HepG2 (cell line): ENCODE results near the gene ILDR1. TPM values are rescaled to one million over a fixed set of nuclear protein-coding genes. Genes with fewer than 3 reads are reported as not detected.

Source experiments
- ATAC-seq: fragments of 200-7000 bp; cut with Tn5 transposase; 3 replicates; pipeline ENCODE4 v1.9.1; 2020; ENCODE audit warnings: mild to moderate bottlenecking, moderate library complexity
- BruUV-seq: library from RNA; stranded (reverse); fragments of 400-500 nt; replicated peaks from 2 replicates; lab custom pipeline; 2021; lab: Mats Ljungman, UMichigan
- CTCF ChIA-PET: fragments of 300-600 bp; formaldehyde crosslinking; extraction: SDS; loops from one replicate; lab custom pipeline; 2021; ENCODE audit warnings: low total read pairs, inconsistent platforms, low intra/inter-chr PET ratio; lab: Yijun Ruan, JAX
- POLR2A ChIA-PET: fragments of 350-600 bp; sonication (Branson Sonifier 250); formaldehyde crosslinking; loops from one replicate; lab custom pipeline; 2020; ENCODE audit warnings: antibody characterized with exemption, inconsistent platforms; lab: Yijun Ruan, JAX
- DNase-seq: peaks from one replicate; pipeline ENCODE4 v3.0.0-alpha.2; 2015; ENCODE audit warnings: low spot score
- FAIRE-seq: peaks from 3 replicates; lab custom pipeline; 2011; peaks lifted over from hg19 to GRCh38; lab: Jason Lieb, UNC
- H2AFZ ChIP-seq: one replicate; pipeline ENCODE4 v1.6.1; 2011; ENCODE audit warnings: low read length, inconsistent platforms
- H3K27ac ChIP-seq: fragments of 300-600 bp; 3 replicates; pipeline ENCODE4 v1.8.0; 2011; ENCODE audit warnings: mixed run types, mild to moderate bottlenecking, mixed read lengths, low read length, inconsistent platforms; ENCODE audit not compliant: insufficient read depth; ENCODE audit errors: extremely low read length
- H3K27me3 ChIP-seq, 2 experiments: fragments of 200-600 bp in 1 of 2; 2 replicates in 1 of 2; 3 replicates in 1 of 2; pipeline versions ENCODE4 v1.6.0 to v1.8.0; 2011; ENCODE audit warnings: low read length in 2 of 2, mild to moderate bottlenecking in 2 of 2, moderate library complexity in 2 of 2, inconsistent platforms in 1 of 2; ENCODE audit not compliant: insufficient read depth in 2 of 2, control insufficient read depth in 1 of 2
- H3K36me3 ChIP-seq, 2 experiments: fragments of 200-600 bp in 1 of 2; replicated peaks in 1 of 2; 2 replicates in 1 of 2; 3 replicates in 1 of 2; pipeline versions ENCODE4 v1.5.1 to v1.8.0; 2011; ENCODE audit warnings: low read length in 2 of 2, inconsistent platforms in 1 of 2; ENCODE audit not compliant: insufficient read depth in 2 of 2, control insufficient read depth in 1 of 2
- H3K4me1 ChIP-seq: 2 replicates; pipeline ENCODE4 v1.5.1; 2012; ENCODE audit warnings: low read length, inconsistent platforms; ENCODE audit not compliant: insufficient read depth
- H3K4me2 ChIP-seq: 2 replicates; pipeline ENCODE4 v1.6.0; 2011; ENCODE audit warnings: low read depth, low read length, inconsistent platforms
- H3K4me3 ChIP-seq, 3 experiments: fragments of 200-600 bp in 1 of 3; sonication (generic), shearing (Covaris generic) in 1 of 3; replicated peaks in 1 of 3; 2 replicates each; pipeline ENCODE4 v1.5.1; 2011 to 2016; ENCODE audit warnings: low read length in 3 of 3, inconsistent platforms in 2 of 3, low read depth in 2 of 3, mild to moderate bottlenecking in 2 of 3, control low read depth in 1 of 3, mixed read lengths in 1 of 3; ENCODE audit not compliant: insufficient read depth in 1 of 3
- H3K79me2 ChIP-seq: one replicate; pipeline ENCODE4 v1.6.1; 2011; ENCODE audit warnings: low read length, inconsistent platforms; ENCODE audit not compliant: insufficient read depth
- H3K9ac ChIP-seq: 2 replicates; pipeline ENCODE4 v1.6.0; 2011; ENCODE audit warnings: mild to moderate bottlenecking, low read depth, low read length, inconsistent platforms; ENCODE audit not compliant: insufficient read depth
- H3K9me3 ChIP-seq: 2 replicates; pipeline ENCODE4 v1.5.1; 2012; ENCODE audit warnings: mild to moderate bottlenecking, low read length
- H4K20me1 ChIP-seq: 2 replicates; pipeline ENCODE4 v1.6.0; 2011; ENCODE audit warnings: inconsistent platforms, mild to moderate bottlenecking, low read length, moderate library complexity; ENCODE audit not compliant: insufficient read depth
- KDM3A ChIP-seq: IDR thresholded peaks from 2 replicates; pipeline ENCODE4 v1.6.1; 2018; ENCODE audit warnings: low read depth, missing compliant biosample characterization
- ZKSCAN1 ChIP-seq: fragments of 150-350 bp; IDR thresholded peaks from 2 replicates; pipeline ENCODE4 v1.6.1; 2014; ENCODE audit warnings: low read length
- ZNF563 ChIP-seq: sonication (generic); formaldehyde crosslinking; IDR thresholded peaks from 2 replicates; pipeline ENCODE4 v1.8.0; 2022; ENCODE audit warnings: mild to moderate bottlenecking, moderate library complexity, missing genetic modification reagents
- ZNF773 ChIP-seq: sonication (generic); formaldehyde crosslinking; IDR thresholded peaks from 2 replicates; pipeline ENCODE4 v1.4.0; 2020; ENCODE audit warnings: missing genetic modification reagents, borderline replicate concordance
- WGBS: methylation state at CpG from one replicate; pipeline ENCODE4 v1.1.6; 2017; ENCODE audit warnings: low lambda C conversion rate; 5-methylcytosine and 5-hydroxymethylcytosine counted together
- in situ Hi-C: cut with HindIII; loops from 2 replicates; pipeline ENCODE4 v1.10.0; 2017; ENCODE audit warnings: low pct_unique_long_range_greater_than_20kb; ENCODE audit not compliant: extremely low pct_ligation_motif_present
- intact Hi-C: fragments of 100-400 bp; cut with micrococcal nuclease; formaldehyde crosslinking; loops from one replicate; pipeline ENCODE4 v1.10.0; 2022; ENCODE audit not compliant: unreplicated experiment
- polyA plus RNA-seq, 8 experiments: library from polyadenylated mRNA; depleted of rRNA in 3 of 8; stranded (reverse) in 7 of 8; unstranded in 1 of 8; fragments of >200 nt; fragmentation: Illumina TruSeq in 4 of 8; extraction: Trizol in 4 of 8; gene quantifications; 2 replicates each; pipeline versions ENCODE4 v1.2.1 to v1.2.3, GENCODE V29; 2011 to 2016; ENCODE audit warnings: low read depth in 4 of 8, missing spikeins in 1 of 8, mixed read lengths in 1 of 8; ENCODE audit not compliant: insufficient read depth in 1 of 8
- total RNA-seq, 5 experiments: library from RNA; depleted of rRNA; stranded (reverse); fragments of >200 nt; fragmentation: Illumina TruSeq; extraction: Trizol; gene quantifications; 2 replicates each; pipeline ENCODE4 v1.2.3, GENCODE V29; 2016; ENCODE audit warnings: low read depth in 1 of 5
- TF ChIP-seq, protein P1 (sequence below): sonication (generic); formaldehyde crosslinking; IDR thresholded peaks from 2 replicates; pipeline ENCODE4 v1.9.0; 2021; ENCODE audit warnings: missing genetic modification reagents, borderline replicate concordance
- TF ChIP-seq, protein P2 (sequence below): sonication (generic); formaldehyde crosslinking; IDR thresholded peaks from 2 replicates; pipeline ENCODE4 v1.8.1; 2023; ENCODE audit warnings: missing genetic modification reagents, inconsistent platforms, borderline replicate concordance
- TF ChIP-seq, protein P3 (sequence below): IDR thresholded peaks from 2 replicates; pipeline ENCODE4 v1.6.1; 2016; ENCODE audit warnings: missing compliant biosample characterization, missing genetic modification reagents, borderline replicate concordance
- TF ChIP-seq, protein P4 (sequence below): sonication (generic); formaldehyde crosslinking; IDR thresholded peaks from 2 replicates; pipeline ENCODE4 v1.5.0; 2020; ENCODE audit warnings: missing genetic modification reagents, mild to moderate bottlenecking, borderline replicate concordance

ILDR1 gene
- total and polyA plus RNA-seq, 2 of the 13 experiments (the other 11 are each of a cell fraction or from before 2014, with no cell fraction given) = not detected

DNA sequence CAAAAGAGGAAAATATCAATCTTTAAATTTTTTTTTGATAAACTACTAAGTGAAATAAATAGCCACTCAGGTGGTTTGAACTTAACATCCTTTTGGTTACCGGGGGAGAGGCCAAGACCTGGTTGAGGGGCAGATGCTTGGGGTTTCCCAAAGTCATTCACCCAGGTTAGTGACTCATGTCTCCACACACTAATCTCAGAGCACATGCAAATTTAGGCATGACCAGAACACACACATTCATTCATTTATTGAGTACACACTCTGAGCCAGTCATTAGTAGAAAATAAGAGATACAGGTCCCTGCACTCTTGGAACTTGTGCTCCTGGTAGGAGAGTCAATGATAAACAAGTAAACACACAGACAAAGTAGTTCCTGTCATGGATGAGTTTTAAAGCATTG lies 7.3 kb downstream of the ILDR1 start:
- 6% methylated on average over 1 of the region's 1 CpG for WGBS
- Histone ChIP-seq H3K79me2 (no peaks in the 10 kb centered on the region), H3K27ac (no peak overlapping the region), H3K36me3 (no peaks in the 10 kb centered on the region), H3K9me3 (no peaks in the 10 kb centered on the region), H3K27me3 (peaks cover 0 to 4% of the 10 kb centered on the region in 2 experiments; a peak in 1 of 5 replicates), H2AFZ (no peak overlapping the region), H3K9ac (no peak overlapping the region), H3K4me1 (no peaks in the 10 kb centered on the region), H3K4me2 (no peak overlapping the region), H3K4me3 (no peak overlapping the region), H4K20me1 (no peaks in the 10 kb centered on the region)
- no peak for FAIRE-seq
- ChIA-PET CTCF (no interaction called here), POLR2A (no interaction called here)
- no TSS peak for BruUV-seq
- no peak for DNase-seq
- TF ChIP-seq, protein P1, sequence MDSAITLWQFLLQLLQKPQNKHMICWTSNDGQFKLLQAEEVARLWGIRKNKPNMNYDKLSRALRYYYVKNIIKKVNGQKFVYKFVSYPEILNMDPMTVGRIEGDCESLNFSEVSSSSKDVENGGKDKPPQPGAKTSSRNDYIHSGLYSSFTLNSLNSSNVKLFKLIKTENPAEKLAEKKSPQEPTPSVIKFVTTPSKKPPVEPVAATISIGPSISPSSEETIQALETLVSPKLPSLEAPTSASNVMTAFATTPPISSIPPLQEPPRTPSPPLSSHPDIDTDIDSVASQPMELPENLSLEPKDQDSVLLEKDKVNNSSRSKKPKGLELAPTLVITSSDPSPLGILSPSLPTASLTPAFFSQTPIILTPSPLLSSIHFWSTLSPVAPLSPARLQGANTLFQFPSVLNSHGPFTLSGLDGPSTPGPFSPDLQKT (CRISPR knock-in tag) = no peak
- TF ChIP-seq ZNF563 (CRISPR knock-in tag) (no peak), KDM3A (CRISPR knock-in tag) (no peak), ZNF773 (no peak), ZKSCAN1 (no peak)
- TF ChIP-seq, protein P2, sequence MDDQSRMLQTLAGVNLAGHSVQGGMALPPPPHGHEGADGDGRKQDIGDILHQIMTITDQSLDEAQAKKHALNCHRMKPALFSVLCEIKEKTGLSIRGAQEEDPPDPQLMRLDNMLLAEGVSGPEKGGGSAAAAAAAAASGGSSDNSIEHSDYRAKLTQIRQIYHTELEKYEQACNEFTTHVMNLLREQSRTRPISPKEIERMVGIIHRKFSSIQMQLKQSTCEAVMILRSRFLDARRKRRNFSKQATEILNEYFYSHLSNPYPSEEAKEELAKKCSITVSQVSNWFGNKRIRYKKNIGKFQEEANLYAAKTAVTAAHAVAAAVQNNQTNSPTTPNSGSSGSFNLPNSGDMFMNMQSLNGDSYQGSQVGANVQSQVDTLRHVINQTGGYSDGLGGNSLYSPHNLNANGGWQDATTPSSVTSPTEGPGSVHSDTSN = no peak
- TF ChIP-seq, protein P3, sequence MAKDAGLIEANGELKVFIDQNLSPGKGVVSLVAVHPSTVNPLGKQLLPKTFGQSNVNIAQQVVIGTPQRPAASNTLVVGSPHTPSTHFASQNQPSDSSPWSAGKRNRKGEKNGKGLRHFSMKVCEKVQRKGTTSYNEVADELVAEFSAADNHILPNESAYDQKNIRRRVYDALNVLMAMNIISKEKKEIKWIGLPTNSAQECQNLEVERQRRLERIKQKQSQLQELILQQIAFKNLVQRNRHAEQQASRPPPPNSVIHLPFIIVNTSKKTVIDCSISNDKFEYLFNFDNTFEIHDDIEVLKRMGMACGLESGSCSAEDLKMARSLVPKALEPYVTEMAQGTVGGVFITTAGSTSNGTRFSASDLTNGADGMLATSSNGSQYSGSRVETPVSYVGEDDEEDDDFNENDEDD (CRISPR knock-in tag) = no peak
- TF ChIP-seq, protein P4, sequence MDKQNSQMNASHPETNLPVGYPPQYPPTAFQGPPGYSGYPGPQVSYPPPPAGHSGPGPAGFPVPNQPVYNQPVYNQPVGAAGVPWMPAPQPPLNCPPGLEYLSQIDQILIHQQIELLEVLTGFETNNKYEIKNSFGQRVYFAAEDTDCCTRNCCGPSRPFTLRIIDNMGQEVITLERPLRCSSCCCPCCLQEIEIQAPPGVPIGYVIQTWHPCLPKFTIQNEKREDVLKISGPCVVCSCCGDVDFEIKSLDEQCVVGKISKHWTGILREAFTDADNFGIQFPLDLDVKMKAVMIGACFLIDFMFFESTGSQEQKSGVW = no peak
- intact Hi-C loops = no loop called here
- in situ Hi-C loops = no loop called here
- no peak for ATAC-seq
